ENCODE measurements around the gene TRIM47. TPM values are rescaled to one million over a fixed set of nuclear protein-coding genes. Genes with fewer than 3 reads are reported as not detected.

Gene TRIM47
- total RNA-seq, 1 experiment from 2014 or later = 8.1 TPM

GRCh38 chr17:75899353-75899752, 21.0 kb upstream of the TRIM47 start:
- no peaks in the 10 kb centered on the region for H3K27me3 ChIP-seq
- H3K36me3 ChIP-seq = peaks cover 36% of the 10 kb centered on the region
- no peak overlapping the region for H3K27ac ChIP-seq

GRCh38 chr17:75898791-75899190, 20.4 kb upstream of the TRIM47 start:
- Histone ChIP-seq H3K27me3 (no peaks in the 10 kb centered on the region), H3K36me3 (peaks cover 36% of the 10 kb centered on the region), H3K9me3 (replicated peaks) (no peaks in the 10 kb centered on the region), H3K4me3 (no peak overlapping the region), H3K4me1 (no peaks in the 10 kb centered on the region), H3K27ac (no peak overlapping the region)
- no peak for DNase-seq

More at GRCh38 chr17:75899353-75899752, 21.0 kb upstream of the TRIM47 start:
- DNase-seq = no peak
- H3K9me3 ChIP-seq (replicated peaks) = no peaks in the 10 kb centered on the region
- H3K4me1 ChIP-seq = no peaks in the 10 kb centered on the region
- H3K4me3 ChIP-seq = no peak overlapping the region

DNA sequence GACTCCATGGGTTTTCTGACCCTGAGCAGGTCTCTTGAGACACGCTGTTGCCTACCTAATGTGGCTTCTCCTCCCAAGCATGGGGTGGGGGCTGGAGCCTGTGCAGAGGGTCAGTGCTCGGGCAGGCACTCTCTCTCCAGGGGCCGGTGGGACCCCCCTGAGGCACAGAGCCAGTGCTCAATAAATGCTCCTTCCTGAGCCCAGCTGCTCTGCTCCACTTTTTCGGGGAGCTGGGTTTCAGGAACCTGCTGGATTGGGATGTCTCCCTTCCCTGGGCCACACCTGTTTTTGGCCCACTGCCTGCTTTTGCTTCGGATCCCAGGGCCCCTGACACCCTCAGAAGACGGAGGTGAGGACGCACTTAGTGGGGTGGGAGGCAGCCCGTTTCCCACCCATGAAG, 19.7 kb upstream of the TRIM47 start:
- H3K27me3 ChIP-seq = no peaks in the 10 kb centered on the region
- H3K4me1 ChIP-seq = no peaks in the 10 kb centered on the region
- H3K4me3 ChIP-seq = no peak overlapping the region
- DNase-seq = no peak
- no peaks in the 10 kb centered on the region for H3K9me3 ChIP-seq (replicated peaks)
- no peak overlapping the region for H3K27ac ChIP-seq
- peaks cover 36% of the 10 kb centered on the region for H3K36me3 ChIP-seq

DNA sequence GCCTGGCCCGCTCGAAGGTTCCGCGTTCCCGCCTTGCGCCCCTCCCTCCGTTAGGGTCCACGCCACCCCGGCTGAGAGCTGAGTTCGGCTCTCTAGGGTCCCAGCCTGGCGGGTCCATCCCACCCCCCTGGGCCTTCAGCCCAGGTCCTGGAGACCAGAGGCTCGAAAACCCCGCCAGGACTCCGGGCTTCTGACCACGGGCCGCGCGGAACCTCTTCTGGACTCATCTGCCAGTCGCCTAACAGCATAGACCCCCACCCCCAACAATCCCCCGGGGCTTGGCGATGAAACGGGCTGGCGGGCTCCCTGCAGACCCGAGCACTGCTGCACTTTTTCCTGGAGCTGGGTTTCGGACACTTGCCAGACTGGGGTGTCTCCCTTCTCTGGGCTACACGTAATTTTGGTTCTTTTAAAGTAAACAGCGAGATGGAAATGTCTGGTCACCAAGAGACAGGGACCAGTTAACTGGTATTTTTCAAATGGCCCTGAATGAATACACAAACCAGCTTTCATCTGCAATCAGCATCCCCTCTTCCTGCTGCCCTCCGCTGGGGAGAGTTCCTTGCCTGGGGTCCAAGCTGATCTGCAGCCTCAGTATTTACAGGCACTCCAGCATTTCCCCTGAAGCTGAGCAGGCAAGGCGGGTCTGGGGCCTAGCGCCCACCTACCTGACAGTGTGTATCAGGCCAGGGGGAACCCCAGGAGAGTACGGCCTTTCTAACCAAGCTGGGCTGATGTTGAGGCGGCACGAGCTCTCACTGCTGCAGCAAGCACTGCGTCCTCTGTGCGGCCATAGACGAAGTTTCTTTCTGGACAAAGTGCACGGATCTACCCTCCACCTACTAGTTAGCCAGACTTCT, 19.0 kb upstream of the TRIM47 start:
- H3K27ac ChIP-seq = no peak overlapping the region; the same call in 1 of the 2 replicates
- H3K27me3 ChIP-seq = no peaks in the 10 kb centered on the region
- peak overlapping the region; percentile 67 for H3K4me3 ChIP-seq
- H3K36me3 ChIP-seq = peaks cover 36% of the 10 kb centered on the region
- no peak for DNase-seq
- H3K4me1 ChIP-seq = no peaks in the 10 kb centered on the region; the same call in 1 of the 2 replicates
- no peaks in the 10 kb centered on the region for H3K9me3 ChIP-seq (replicated peaks)

DNA sequence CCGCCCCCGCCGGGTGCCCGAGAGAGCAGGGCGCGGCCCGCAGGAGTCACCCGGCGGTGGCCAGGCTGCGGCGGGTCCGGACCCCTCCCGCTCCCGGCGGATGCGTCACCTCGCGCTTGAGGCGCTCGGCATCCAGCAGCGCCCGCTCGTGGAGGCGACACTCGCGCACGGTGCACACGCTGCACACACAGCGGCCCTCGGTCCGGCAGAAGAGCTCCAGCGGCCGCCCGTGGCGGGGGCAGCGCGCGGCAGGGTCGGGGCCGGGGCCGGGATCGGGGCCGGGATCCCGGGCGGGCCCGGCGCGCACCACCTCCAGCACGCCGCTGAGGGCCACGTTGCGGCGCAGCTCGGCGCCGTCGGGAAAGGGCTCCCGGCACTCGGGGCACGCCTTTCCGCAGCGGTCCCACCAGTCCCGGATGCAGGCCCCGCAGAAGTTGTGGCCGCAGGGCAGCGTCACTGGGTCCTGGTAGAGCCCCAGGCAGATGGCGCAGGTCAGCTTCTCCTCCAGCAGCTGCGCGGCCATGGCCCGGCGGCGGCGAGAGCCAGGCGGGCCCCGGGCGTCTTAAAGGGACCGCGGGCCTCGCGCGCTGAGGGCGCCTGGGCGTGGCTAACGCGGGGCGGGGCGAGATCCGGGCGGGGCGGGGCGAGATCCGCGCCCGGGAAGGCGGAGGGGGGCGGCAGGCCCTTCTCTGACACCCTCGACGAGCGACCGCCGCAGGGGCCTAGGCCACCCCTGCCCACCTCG, 18.2 kb upstream of the TRIM47 start, which contains the start of gene TRIM65:
Gene TRIM65, minus strand, starts transcription at position 537 of the 745 bp plus-strand sequence. Its CDS starts 14 bp downstream, at position 523.
- Histone ChIP-seq H3K4me1 (peaks cover 3% of the 10 kb centered on the region; the same call in 1 of the 2 replicates), H3K4me3 (peak within 1 kb of the TSS; percentile 67), H3K9me3 (replicated peaks) (no peaks in the 10 kb centered on the region), H3K27ac (peak within 1 kb of the TSS; percentile 52), H3K36me3 (peaks cover 34% of the 10 kb centered on the region), H3K27me3 (no peaks in the 10 kb centered on the region)
- peak; percentile 85 for DNase-seq

DNA sequence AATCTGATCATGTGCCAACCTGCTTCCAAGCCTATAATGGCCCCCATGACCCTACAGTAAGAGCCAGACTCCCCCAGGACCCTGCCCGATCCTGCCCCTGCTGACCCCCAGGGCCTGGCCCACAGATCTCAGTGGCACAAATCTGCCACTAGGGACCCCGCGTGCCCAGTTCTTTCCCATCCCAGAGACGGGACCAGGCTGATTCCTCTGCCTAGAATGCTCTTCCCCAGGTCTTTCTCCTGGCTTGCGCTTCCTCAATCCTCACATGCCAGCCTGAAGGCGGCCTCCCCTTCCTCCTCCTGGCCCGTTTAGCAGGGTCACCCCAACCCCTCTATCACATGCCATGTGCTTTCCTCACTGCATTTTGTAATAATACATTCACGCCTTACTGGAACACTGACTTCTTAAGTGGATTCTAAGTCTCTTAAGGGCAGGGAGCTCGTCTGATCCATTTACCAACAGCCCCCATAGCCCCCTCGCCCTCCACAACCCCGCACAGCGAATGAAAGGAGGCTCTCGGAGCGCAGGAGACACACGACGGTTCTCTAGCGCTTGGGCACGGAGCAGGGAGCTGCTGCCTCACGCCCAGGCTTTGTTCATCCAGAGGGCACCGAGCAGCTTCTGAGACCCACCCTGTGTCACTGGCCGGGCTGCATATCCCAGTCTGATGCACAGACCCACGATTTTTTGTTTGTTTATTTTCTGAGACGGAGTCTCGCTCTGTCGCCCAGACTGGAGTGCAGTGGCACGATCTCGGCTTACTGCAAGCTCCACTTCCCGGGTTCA, 17.2 kb upstream of the TRIM47 start:
- peak overlapping the region; percentile 52 for H3K27ac ChIP-seq
- H3K4me3 ChIP-seq = peak overlapping the region; percentile 67
- no peaks in the 10 kb centered on the region for H3K9me3 ChIP-seq (replicated peaks)
- DNase-seq = peak in 1 of 2 experiments; percentile 27
- peaks cover 28% of the 10 kb centered on the region for H3K36me3 ChIP-seq
- H3K4me1 ChIP-seq = peaks cover 3% of the 10 kb centered on the region; the same call in 1 of the 2 replicates
- 0 out of 2 replicates have a peak, but pooled peaks cover 2% of the 10 kb centered on the region for H3K27me3 ChIP-seq

GRCh38 chr17:75894049-75894733, 15.8 kb upstream of the TRIM47 start:
- H3K4me3 ChIP-seq = no peak overlapping the region
- no peak overlapping the region for H3K27ac ChIP-seq
- peaks cover 17% of the 10 kb centered on the region for H3K36me3 ChIP-seq
- DNase-seq = peak in 1 of 2 experiments; percentile 7
- 0 out of 2 replicates have a peak, but pooled peaks cover 5% of the 10 kb centered on the region for H3K27me3 ChIP-seq
- H3K4me1 ChIP-seq = peaks cover 3% of the 10 kb centered on the region; the same call in 1 of the 2 replicates
- H3K9me3 ChIP-seq (replicated peaks) = no peaks in the 10 kb centered on the region

- Histone ChIP-seq H3K27ac (no peak overlapping the region), H3K4me3 (no peak overlapping the region)
- DNase-seq = no peak
These were observed 15.1 kb upstream of the TRIM47 start for GRCh38 chr17:75893305-75894048.

GRCh38 chr17:75892556-75893224, 14.3 kb upstream of the TRIM47 start:
- H3K4me3 ChIP-seq = no peak overlapping the region
- no peaks in the 10 kb centered on the region for H3K9me3 ChIP-seq (replicated peaks)
- 0 out of 2 replicates have a peak, but pooled peaks cover 5% of the 10 kb centered on the region for H3K27me3 ChIP-seq
- H3K36me3 ChIP-seq = peaks cover 3% of the 10 kb centered on the region
- peaks cover 3% of the 10 kb centered on the region; the same call in 1 of the 2 replicates for H3K4me1 ChIP-seq
- H3K27ac ChIP-seq = no peak overlapping the region
- no peak for DNase-seq

More at GRCh38 chr17:75893305-75894048, 15.1 kb upstream of the TRIM47 start:
- H3K27me3 ChIP-seq = 0 out of 2 replicates have a peak, but pooled peaks cover 5% of the 10 kb centered on the region
- H3K36me3 ChIP-seq = peaks cover 11% of the 10 kb centered on the region
- peaks cover 3% of the 10 kb centered on the region; the same call in 1 of the 2 replicates for H3K4me1 ChIP-seq
- no peaks in the 10 kb centered on the region for H3K9me3 ChIP-seq (replicated peaks)

DNA sequence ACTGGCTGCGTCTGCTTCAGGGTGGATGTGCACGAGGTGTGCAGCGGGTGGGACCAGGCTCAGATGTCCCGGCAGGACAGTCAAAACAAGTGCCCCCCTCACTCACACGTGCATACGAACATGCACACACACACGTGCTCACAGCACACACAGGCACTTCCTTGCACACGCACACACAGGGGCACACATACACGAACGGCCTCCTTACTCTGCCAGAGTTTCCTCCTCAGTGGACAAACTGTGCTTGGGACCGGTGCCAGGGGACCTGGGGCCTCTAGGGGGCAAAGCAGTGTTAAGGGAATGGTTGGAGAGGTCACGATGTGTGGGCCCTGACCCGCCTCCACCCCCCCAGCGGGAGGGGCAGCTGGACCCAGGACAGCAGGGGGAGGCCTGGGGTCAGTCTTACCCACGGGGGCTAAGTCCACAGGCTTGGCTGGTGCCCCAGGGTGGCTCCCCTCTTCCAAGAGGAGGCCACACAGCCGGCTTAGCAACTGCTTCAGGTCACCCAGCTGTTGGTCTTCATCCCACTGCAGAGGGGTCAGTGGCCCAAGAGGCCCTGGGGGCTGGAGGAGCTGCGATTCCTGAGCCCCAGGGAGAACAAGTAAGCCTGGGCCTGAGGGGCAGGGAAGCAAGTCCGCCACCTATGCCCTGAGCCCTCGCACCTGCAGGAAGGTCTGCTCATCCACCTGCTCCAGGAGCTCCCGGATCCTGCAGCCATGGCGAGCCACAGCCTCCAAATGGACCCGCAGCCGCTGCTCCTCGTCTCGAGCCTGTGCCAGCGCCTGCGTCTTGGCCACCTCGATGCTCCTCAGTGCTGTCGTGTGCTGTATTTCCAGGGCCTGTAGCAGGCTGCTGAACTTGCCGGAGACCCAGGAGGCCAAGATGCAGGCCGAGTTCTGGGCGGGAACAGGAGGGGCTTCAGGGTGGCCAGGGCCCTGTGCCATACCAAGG, 13.5 kb upstream of the TRIM47 start:
- Histone ChIP-seq H3K27me3 (0 out of 2 replicates have a peak, but pooled peaks cover 5% of the 10 kb centered on the region), H3K4me1 (peaks cover 3% of the 10 kb centered on the region; the same call in 1 of the 2 replicates), H3K27ac (no peak overlapping the region), H3K36me3 (no peaks in the 10 kb centered on the region), H3K4me3 (no peak overlapping the region), H3K9me3 (replicated peaks) (no peaks in the 10 kb centered on the region)
- no peak for DNase-seq

GRCh38 chr17:75891022-75891604, 12.7 kb upstream of the TRIM47 start:
- Histone ChIP-seq H3K27me3 (0 out of 2 replicates have a peak, but pooled peaks cover 5% of the 10 kb centered on the region), H3K27ac (no peak overlapping the region), H3K4me3 (no peak overlapping the region), H3K36me3 (no peaks in the 10 kb centered on the region), H3K4me1 (peaks cover 3% of the 10 kb centered on the region; the same call in 1 of the 2 replicates), H3K9me3 (replicated peaks) (no peaks in the 10 kb centered on the region)
- DNase-seq = no peak

All from SJCRH30 (cell line).